ENCODE measurements around the gene STT3B.

STT3B gene

DNA sequence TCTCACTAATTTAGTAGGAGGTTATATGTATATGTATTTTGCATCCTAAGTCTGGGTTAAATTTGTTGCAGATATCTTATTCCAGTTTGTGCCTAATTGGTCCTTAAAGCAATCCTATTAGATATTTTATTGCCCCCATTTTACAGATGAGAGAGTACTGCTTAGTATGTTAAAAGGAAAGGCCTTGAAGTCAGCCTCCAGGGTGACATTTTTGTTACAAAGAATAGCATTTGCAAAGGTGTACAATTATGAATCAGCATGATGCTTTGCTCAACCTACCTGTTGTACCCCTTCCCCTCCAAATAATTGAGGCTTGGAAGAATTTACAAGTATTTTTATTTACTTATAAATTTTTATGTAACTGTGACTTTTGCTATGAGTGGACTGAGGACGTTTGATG, 14.0 kb downstream of the STT3B start:
- in situ Hi-C loops (cut with MboI; ENCODE audit: low sequenced_read_pairs): no loop called here

DNA sequence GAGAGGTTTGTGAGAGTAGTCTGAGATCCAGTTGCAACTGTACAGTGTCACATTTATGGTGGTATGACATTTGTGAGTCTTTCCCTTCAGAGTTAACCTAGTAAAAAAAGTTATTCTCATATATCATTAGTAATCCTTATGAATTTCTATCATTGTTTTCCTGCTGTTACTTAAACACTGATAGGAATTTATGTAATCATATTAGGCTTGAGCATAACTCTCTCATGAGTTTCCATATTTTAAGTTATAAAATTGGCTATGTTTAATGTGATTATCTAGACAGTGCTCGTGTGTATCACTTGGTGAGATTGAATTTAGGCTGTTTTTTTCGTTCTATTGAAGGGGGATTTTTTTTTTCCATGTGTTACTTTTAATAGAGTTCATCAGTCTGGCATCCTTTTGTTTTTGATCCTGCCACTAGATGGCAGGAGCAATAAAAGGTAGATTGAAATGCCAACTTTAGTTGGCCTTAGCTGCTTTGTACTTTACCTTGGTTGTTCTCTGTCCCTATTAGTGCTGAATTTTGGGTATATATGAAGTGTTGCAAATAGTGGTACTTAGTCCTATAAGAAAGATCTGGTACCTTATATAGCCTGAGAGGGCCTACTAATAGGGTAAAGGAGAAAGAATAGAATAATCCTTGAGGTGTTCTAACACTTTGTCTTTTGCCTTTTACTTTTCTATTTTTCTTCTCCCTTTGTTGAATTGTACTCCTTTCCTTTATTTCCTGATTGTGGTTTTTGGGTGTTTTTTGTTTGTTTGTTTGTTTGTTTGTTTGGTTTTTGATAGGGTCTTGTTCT, 17.9 kb downstream of the STT3B start:
- in situ Hi-C loops (cut with MboI; ENCODE audit: low sequenced_read_pairs): no loop called here

DNA sequence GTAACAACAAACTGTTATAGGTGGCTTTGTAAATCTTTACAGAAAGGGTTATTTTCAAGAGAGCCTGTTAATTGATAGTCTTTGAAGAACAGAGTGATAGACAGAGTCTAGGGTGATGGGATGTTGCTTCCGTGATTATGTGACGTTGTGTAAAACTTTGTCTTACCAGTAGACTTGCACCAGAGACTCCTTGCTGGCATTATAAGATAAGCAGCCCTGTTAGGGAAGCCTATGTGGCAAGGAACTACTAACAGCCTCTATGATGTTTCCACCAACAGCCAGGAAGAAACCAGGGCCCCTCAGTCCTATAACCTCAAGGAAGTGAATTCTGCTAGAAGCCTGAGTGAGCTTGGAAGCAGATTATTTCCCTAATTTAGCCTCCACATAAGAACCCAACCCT, 18.9 kb downstream of the STT3B start:
- in situ Hi-C loops (cut with MboI; ENCODE audit: low sequenced_read_pairs): no loop called here

DNA sequence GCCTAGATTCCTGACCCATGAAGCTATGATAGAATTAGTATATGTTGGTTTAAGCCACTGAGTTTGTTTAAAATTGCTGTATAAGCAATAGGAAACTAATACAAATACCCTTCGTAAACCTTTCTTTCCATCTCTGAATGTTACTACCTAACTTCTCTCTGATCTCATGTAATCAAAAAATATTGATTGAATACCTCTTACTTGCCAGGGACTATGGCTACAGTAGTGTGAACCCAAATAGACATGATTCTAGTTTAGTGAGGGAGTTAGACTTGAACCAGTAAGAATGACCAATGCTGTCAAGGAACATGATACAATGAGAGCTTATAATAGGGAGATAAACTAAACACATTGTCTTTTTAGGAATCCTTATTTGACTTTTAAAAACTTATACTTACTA, 19.4 kb downstream of the STT3B start:
- in situ Hi-C loops (cut with MboI; ENCODE audit: low sequenced_read_pairs): no loop called here

DNA sequence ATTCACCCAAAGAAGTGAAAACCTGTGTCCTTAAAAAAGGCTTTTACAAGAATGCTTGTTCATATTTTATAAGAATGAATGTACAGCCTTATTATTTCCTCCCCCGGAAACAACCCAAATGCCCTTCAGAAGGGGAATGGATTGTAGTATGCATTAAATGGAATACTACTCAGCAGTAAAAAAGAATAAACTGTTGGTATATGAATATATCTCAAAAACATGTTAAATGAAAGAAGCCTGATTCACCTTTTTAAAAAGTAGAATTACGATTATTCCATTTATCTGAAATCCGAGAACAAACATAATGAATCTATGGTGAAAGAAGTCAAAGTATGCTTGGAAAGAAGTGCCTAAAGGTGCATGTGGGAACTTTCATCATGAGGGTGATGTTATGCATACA, 20.5 kb downstream of the STT3B start:
- in situ Hi-C loops (cut with MboI; ENCODE audit: low sequenced_read_pairs): no loop called here

DNA sequence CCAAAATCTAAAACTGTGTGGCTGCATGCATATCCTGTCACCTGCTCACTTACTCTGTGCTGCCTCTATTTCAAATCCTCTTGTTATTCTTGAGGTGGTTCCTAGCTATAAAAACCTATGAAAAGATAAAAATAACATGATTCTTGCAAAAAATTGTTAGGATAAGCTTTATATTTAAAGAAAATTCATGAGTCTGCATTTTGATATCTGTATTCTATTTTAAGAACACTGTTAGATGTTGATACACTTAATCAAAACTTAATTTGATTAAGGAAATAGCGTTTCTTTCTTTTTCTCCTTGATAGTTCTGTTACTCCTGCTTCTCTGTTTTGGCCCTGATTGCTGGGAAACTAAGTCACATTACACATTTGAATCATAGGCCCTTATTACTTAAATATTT, 22.5 kb downstream of the STT3B start:
- in situ Hi-C loops (cut with MboI; ENCODE audit: low sequenced_read_pairs): no loop called here

DNA sequence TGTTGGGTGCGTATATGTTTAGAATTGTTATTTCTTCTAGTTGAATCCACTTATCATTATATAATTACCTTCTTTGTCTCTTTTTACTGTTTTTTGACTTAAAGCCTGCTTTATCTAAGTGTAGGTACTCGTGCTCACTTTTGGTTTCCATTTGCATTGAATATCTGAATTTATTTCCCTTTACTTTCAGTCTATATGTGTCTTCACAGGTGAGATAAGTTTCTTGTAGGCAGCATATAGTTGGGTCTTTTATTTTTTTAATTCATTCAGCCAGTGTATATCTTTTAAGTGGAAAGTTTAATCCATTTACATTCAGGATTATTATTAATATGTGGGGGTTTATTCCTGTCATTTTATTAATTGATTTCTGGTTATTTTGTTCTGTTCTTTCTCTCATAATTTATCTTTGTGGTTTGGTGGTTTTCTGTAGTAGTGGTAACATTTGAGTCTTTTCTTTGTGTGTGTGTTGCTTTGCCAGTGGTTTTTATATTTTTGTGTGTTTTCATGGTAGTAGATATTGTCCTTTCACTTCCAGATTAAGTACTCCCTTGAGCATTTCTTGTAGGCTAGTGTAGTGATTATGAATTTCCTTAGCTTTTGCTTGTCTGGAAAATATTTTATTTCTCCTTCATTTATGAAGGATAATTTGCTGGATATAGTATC, 27.3 kb downstream of the STT3B start:
- in situ Hi-C loops (cut with MboI; ENCODE audit: low sequenced_read_pairs): no loop called here

DNA sequence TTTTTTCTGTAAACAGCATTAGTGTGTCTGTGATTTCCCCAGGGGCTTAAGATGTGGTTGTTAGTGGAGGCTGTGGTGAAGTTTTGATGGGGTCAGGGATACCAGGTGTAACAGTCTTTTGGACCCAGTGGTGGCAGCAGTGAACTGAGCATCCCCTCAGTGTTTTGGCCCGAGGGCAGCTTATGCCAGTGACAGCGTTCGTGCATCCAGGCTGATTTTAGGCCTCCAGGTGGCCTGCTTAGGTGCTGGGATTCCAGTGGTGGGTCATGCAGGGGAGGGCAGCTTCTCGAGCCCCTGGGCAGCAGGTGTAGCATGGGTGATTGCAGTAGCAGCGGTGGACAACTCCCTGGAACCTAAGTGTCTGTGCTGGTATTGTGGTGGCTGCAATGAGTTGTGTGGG, 29.2 kb downstream of the STT3B start:
- in situ Hi-C loops (cut with MboI; ENCODE audit: low sequenced_read_pairs): no loop called here

DNA sequence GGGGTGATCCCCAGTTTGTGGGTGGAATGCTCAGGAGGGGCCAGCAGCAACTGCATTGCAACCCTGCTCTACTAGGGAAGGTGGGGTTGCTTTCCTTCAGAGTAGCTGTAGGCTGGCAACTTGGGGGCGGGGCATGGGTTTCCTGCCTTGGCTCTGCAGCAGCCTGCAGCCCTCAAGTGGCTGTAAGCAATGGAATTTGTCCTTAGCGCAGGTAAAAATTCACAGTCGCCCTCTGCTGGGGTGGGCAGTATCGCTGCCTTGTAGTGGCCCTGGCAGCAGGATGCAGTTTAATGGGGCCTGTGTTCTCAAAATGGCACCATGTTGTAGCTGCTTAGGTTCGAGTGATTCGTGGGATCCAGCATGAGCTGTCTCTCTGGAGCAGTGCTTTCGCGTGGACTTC, 29.8 kb downstream of the STT3B start:
- in situ Hi-C loops (cut with MboI; ENCODE audit: low sequenced_read_pairs): no loop called here

DNA sequence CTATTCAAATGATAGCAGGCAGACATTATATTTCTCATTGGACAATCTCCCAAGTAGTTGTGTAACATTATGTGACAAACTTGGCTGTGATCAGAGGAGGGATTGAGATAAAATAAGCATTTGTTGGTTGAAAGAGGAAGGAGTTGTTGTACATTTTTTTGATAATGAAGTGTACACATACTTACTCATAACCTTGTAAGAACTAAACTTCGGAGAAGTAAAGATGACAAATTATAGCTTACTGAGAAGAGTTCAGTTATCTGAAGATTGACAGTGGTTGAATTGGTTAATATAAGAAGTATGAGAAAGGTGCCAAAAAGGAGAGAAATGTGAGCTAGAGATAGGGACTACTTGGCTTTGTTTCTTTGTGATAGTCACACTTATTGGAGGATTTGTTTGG, 32.6 kb downstream of the STT3B start:
- in situ Hi-C loops (cut with MboI; ENCODE audit: low sequenced_read_pairs): no loop called here

DNA sequence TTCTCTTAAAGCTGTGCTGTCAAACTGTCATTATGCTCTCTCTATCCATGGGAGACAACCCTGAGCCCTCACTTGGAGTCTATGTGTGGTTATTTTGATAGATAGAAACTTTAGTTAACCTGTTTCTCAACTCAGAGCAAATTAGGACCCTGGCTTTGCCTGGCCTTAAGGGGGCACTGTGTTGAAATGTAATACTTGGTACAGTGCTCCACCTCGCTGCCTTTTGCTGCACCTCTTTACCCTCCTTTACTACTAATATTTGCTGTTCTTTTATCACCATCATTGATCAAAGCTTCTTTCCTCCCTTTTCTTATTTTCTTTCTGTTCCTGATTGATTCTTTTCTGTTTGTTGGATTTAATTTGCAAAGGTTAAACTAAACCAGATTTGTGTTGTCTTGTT, 34.3 kb downstream of the STT3B start:
- in situ Hi-C loops (cut with MboI; ENCODE audit: low sequenced_read_pairs): no loop called here

DNA sequence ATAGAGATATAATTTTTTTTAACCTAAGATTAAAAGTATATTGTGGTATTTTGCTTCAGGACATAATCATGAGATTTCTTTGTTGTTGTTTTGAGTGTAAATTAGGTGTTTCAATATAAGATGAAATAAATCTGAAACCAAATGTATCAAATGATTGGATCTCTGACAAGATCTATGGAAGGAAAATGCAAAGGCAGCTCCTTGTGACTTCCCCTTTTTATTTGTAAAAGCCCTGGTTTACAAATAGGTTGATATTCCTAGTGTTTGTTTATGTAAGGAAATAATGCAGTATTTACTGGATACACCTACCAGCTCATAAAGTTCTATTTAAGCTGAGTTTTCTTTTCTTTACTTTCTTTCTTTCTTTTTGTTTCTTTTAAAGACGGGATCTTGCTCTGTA, 35.9 kb downstream of the STT3B start:
- in situ Hi-C loops (cut with MboI; ENCODE audit: low sequenced_read_pairs): no loop called here

DNA sequence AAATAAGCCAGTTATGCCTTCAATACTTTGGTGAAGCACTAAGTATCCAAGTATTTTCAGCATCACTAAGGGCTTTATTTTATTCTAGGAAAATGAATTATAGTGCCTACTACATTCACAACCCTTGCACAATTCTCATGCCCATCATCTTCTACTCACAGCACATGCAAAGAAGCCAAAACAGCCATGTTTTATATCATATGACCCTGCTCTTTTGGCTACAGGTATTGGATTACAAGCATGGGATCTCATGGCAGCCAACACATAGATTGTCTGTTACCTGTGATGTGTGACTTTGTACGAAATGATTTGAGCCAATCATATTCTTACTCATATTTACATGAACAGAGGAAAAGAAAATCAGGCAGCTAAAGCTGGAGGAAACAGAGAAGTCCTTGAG, 38.6 kb downstream of the STT3B start:
- in situ Hi-C loops (cut with MboI; ENCODE audit: low sequenced_read_pairs): no loop called here

DNA sequence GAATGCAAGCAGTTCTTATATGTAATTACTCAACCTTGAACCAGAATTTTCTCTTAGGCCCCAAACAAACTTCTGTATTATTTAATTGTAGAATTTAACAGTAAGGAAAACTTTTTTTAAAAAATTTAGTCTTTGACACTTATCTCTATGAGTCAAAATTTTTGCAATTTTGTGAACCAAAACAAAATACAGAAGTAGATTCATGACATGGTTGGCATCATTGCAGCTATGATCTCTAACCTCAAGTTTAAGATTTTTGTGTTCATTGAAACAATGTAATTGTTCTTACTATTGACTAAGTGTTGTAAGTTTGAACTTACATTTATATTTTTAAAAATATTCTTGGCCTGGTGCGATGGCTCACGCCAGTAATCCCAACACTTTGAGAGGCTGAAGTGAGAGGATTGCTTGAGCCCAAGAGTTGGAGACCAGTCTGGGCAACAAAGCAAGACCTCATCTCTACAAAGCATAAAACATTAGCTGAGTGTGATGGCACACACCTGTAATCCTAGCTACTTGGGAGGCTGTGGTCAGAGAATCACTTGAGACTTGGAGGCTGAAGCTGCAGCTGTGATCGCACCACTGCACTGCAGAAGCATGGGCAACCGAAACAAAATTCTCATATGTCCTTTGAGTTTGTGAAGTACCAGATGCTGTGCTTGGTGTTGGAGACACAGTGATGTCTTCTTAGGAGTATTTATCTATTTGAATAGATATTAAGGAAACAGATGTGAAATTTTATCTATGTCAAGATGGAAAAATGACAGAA, 39.7 kb downstream of the STT3B start:
- in situ Hi-C loops (cut with MboI; ENCODE audit: low sequenced_read_pairs): no loop called here

DNA sequence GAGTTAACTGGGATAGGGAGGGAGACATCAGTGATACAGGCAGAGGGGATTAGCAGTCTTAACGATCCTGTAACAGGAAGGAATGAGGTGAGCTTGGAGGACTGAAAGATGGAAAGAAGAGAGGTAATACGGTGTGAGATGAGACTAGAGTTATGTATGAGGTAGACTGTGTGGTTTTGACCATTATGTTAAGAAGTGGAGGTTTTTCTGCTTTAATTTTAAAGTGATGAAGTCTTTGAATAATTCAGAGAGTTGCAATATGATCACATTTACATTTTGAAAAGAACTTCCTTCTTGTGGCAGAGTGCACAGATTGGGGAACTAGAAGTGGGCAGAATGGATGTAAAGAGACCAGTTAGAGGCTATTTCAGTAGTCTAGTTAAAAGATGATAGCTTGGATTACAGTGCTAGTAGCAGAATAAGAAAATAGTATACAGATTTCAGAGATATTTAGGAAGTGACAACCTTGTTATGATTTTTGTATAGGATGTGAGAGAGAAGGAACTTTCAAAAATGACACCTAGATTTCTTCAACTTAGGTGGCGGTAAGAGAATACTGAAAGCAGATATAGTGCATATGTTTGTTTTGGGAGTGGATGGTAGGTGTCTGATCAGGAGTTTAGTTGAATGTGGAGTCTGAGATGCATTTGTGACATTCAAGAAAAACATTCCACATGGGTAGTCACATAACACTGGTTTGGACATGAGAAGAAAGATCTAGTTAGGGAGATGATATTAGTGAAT, 40.5 kb downstream of the STT3B start:
- in situ Hi-C loops (cut with MboI; ENCODE audit: low sequenced_read_pairs): no loop called here

DNA sequence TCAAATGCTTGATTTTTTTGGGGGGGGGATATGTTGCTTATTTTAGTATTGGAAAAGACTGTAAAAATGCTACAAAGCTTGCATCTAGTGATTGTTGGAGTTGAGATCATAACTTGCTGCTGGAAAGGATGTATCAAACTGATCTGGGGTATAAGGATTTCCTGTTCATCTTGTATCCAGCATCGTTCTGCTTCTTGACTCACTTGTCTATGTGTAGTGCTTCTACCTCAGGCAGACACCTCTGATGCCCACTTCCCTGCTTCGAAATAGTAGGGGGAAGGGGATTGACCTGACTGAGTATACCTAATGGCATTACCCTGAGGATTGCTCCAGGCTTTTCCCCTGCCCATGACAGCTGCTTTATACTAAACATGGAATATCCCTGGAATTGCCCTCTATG, 42.7 kb downstream of the STT3B start:
- in situ Hi-C loops (cut with MboI; ENCODE audit: low sequenced_read_pairs): no loop called here

DNA sequence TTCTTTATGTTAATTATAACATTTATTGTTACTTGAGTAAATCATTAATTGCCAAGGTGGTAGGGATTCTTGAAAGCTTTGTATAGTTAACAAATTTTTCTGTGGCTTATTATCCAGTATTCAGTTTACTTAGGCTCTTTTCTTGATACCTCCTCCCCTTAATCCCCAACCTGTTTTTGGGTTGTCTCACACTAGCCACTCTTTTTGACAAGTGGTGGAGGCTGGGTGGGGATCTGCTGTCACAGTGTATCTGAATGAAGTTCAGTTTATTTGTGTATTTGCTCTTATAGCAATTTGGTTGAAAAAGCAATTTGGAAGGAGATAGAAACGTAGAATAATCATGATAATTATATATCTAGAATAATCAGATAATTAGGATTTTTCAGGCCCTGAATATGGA, 43.8 kb downstream of the STT3B start:
- in situ Hi-C loops (cut with MboI; ENCODE audit: low sequenced_read_pairs): no loop called here

DNA sequence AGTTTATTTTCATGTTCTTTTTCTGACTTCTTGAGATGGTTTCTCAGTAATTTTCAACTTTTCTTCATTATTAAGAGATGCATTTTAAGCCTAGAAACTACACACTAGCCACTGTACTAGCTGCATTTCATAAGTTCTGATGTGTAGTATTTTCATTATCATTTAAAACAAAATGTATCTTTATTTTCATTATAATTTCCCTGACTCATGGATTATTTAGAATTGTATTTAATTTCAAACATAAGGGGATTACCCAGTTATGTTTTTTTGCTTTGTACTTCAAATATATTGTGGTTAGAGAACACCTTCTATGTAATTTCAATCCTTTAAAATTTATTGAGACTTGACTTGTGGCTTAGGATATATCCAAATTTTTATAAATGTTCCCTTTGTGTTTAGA, 44.5 kb downstream of the STT3B start:
- in situ Hi-C loops (cut with MboI; ENCODE audit: low sequenced_read_pairs): no loop called here

DNA sequence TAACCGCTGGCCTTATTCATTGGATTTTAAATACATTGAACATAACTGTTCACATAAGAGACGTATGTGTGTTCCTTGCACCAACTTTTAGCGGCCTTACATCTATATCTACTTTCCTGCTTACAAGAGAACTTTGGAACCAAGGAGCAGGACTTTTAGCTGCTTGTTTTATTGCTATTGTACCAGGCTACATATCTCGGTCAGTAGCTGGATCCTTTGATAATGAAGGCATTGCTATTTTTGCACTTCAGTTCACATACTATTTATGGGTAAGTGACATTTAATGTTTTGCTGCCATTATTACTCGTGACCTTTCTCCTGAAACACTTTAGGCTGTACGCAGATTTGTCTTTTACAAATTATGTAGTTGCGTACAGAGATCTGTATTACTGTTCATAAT, 47.1 kb downstream of the STT3B start:
- in situ Hi-C loops (cut with MboI; ENCODE audit: low sequenced_read_pairs): no loop called here

DNA sequence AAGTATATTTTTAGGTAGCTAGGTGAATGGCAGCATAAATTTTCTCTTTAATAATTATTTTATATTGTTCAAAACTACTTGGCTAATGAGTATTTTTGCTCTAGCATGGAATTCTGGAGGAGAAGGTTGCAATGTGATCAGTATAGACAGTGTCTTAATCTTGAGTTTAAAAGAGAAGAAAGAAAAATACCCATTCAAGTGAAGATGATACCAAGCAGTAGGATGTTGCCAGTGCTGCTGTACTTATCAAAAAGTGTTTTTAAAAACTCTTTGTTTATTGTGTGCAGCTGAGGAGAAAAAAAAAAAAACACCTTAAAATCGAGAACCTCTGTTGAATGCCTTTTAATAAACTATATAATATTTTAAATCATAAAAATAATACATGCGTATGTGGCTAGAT, 47.9 kb downstream of the STT3B start:
- in situ Hi-C loops (cut with MboI; ENCODE audit: low sequenced_read_pairs): no loop called here

DNA sequence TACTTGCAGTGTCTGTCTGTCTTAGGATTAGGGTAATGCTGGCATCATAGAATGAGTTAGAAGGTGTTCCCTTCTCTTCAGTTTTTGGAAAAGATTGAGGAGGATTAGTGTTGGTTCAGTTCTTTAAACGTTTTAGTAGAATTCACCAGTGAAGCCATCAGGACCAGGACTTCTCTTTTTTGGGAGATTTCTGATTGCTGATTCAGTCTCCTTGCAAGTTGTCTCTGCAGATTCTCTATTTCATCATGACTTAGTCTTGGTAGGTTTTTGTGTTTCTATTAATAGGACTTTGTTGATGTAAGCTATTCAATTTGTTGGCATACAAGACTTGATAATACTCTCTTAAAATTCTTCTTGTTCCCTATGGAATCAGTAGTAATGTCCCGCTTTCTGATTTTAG, 48.9 kb downstream of the STT3B start:
- in situ Hi-C loops (cut with MboI; ENCODE audit: low sequenced_read_pairs): no loop called here

Measured in HL-60/S4 treated with phorbol 12-myristate 13-acetate at 8.2 ng/mL for 4 days and 3 days (cell line).